ENCODE data around the gene MTMR6.

Gene MTMR6

GRCh38 chr13:25281193-25281934 lies 5.9 kb downstream of the MTMR6 start:
- DNase-seq (ENCODE audit: low read depth) = no peak
- no peak overlapping the region for H3K4me3 ChIP-seq (ENCODE audit: low read depth, low read length)

- no peak for DNase-seq (ENCODE audit: low read depth)
- no peak overlapping the region for H3K4me3 ChIP-seq (ENCODE audit: low read depth, low read length)
These were observed 6.9 kb downstream of the MTMR6 start for GRCh38 chr13:25280396-25280795.

DNA sequence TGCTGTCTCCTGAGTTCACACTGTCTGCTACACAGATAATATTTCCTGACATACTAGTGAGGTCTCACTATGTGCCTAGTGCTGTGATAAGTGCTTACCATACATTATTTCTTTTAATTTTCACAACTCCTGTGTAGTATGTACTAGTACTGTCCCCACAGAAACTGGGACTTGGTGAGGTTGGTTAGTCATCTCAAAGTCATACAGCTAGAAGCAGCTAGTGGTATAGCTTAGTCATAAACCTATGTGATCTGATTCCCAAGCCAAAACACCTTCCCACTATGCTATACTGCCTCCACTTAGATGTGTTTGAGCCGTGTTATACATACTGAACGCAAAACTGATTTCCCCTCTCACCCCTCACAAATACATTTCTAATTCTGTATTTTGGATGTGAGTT lies 10.5 kb downstream of the MTMR6 start:
- DNase-seq (ENCODE audit: low read depth) = no peak
- H3K4me3 ChIP-seq (ENCODE audit: low read depth, low read length) = no peak overlapping the region

GRCh38 chr13:25268561-25268960 lies 18.7 kb downstream of the MTMR6 start:
- H3K4me3 ChIP-seq (ENCODE audit: low read depth, low read length) = no peak overlapping the region

DNA sequence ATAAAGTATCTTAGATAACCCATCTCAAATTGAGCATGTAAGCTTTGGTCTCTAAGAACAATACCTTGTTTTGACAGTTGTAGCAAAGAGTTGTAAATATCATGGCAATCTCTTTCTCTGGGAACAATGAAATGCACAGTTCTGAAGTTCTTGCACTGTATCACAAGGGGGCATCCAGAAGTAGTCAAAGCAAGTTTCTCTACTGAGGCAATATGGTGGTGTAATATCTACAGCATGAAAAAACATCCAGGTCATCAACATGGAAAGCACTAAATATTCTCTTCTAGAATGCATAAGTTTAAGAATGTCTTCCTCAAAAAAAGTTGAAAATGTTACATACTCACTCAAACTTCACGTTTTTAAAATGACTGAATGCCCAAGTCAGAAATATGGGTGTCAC lies 19.6 kb downstream of the MTMR6 start:
- H3K4me3 ChIP-seq (ENCODE audit: low read depth, low read length) = no peak overlapping the region
- no peak for DNase-seq (ENCODE audit: low read depth)

More at GRCh38 chr13:25268561-25268960, 18.7 kb downstream of the MTMR6 start:
- DNase-seq (ENCODE audit: low read depth) = no peak

- no peak for DNase-seq (ENCODE audit: low read depth)
- H3K4me3 ChIP-seq (ENCODE audit: low read depth, low read length) = no peak overlapping the region
These were observed 20.6 kb downstream of the MTMR6 start for GRCh38 chr13:25266706-25267105.

- DNase-seq (ENCODE audit: low read depth) = no peak
These were observed 25.0 kb downstream of the MTMR6 start for GRCh38 chr13:25262261-25262660.

GRCh38 chr13:25253702-25254101 lies 33.6 kb downstream of the MTMR6 start:
- no peak overlapping the region for H3K4me3 ChIP-seq (ENCODE audit: low read depth, low read length)
- DNase-seq (ENCODE audit: low read depth) = no peak

More at GRCh38 chr13:25262261-25262660, 25.0 kb downstream of the MTMR6 start:
- H3K4me3 ChIP-seq (ENCODE audit: low read depth, low read length) = no peak overlapping the region

GRCh38 chr13:25252752-25253151 lies 34.5 kb downstream of the MTMR6 start:
- H3K4me3 ChIP-seq (ENCODE audit: low read depth, low read length) = no peak overlapping the region
- DNase-seq (ENCODE audit: low read depth) = no peak

DNA sequence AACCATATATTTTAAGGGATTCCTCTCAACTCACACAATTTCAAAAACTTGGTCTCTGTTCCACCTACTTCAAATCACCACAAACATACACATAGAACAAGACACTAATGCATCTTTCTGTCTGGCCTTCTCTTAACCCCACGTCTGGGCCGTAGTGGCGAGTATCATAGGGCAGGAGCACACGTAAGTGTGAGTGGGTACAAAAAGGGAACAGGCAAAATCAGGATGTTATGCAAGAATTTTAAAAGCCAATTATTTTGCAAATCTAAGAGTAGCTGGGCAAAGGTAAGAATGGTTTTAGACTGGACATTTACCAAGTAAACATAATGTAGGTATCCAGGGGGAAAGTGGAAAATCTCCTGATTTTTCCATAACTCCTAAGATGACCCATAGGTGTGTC lies 35.1 kb downstream of the MTMR6 start:
- H3K4me3 ChIP-seq (ENCODE audit: low read depth, low read length) = no peak overlapping the region
- no peak for DNase-seq (ENCODE audit: low read depth)

DNA sequence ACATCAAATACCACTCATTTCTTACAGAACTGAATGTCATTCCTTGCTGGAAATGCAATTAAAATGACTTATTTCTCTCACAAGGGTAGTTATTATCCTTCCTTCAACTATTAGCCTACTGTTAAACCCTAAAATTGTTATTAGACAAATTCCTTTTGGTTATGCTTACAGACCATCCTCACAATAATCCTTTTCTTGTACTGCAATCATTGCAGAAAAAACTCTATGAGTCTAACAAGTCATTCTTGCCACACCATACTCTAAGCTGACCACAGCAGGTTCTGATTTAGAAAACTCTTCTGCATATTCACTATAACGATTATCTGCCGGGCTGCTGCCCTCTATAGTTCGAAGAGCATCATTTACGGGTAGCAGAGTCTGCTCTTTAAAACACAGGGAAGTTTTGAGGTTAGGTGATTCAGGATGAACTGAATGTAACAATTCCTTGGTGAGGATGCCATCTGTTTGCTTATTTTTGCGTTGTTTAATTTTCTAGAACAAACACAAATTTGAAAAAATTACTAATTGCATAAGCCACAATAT lies 38.2 kb downstream of the MTMR6 start:
- DNase-seq (ENCODE audit: low read depth) = peak; percentile 8
- no peak overlapping the region for H3K4me3 ChIP-seq (ENCODE audit: low read depth, low read length)

- no peak for DNase-seq (ENCODE audit: low read depth)
- no peak overlapping the region for H3K4me3 ChIP-seq (ENCODE audit: low read depth, low read length)
These were observed 39.2 kb downstream of the MTMR6 start for GRCh38 chr13:25248071-25248470.

GRCh38 chr13:25247360-25247759 lies 39.9 kb downstream of the MTMR6 start:
- no peak overlapping the region for H3K4me3 ChIP-seq (ENCODE audit: low read depth, low read length)
- DNase-seq (ENCODE audit: low read depth) = no peak

- H3K4me3 ChIP-seq (ENCODE audit: low read depth, low read length) = no peak overlapping the region
- DNase-seq (ENCODE audit: low read depth) = no peak
These were observed 43.2 kb downstream of the MTMR6 start for GRCh38 chr13:25244123-25244522.

- no peak overlapping the region for H3K4me3 ChIP-seq (ENCODE audit: low read depth, low read length)
- no peak for DNase-seq (ENCODE audit: low read depth)
These were observed 44.3 kb downstream of the MTMR6 start for GRCh38 chr13:25242956-25243355.

DNA sequence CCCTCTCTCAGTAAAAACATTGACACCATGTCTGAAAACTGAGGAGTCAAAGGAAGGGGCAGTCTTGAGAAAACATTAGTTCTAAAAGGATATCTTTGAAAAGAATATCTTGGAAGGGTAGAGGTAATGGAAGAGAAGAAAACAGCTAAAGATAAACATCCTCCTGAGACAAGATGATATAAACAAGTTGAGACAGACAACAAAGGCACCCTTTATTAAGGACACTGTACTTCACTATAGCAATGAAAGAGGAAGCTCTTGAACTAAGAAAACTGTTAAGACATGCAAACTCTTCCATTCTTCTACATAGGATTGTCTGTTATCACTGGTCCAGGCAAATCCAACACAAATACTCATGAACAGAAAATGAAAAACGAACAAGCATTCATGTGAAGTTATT lies 46.3 kb downstream of the MTMR6 start:
- no peak for DNase-seq (ENCODE audit: low read depth)
- H3K4me3 ChIP-seq (ENCODE audit: low read depth, low read length) = no peak overlapping the region

- no peak for DNase-seq (ENCODE audit: low read depth)
- H3K4me3 ChIP-seq (ENCODE audit: low read depth, low read length) = no peak overlapping the region
These were observed 50.2 kb downstream of the MTMR6 start for GRCh38 chr13:25237083-25237482.

- H3K4me3 ChIP-seq (ENCODE audit: low read depth, low read length) = no peak overlapping the region
- DNase-seq (ENCODE audit: low read depth) = no peak
These were observed 53.4 kb downstream of the MTMR6 start for GRCh38 chr13:25233861-25234260.

DNA sequence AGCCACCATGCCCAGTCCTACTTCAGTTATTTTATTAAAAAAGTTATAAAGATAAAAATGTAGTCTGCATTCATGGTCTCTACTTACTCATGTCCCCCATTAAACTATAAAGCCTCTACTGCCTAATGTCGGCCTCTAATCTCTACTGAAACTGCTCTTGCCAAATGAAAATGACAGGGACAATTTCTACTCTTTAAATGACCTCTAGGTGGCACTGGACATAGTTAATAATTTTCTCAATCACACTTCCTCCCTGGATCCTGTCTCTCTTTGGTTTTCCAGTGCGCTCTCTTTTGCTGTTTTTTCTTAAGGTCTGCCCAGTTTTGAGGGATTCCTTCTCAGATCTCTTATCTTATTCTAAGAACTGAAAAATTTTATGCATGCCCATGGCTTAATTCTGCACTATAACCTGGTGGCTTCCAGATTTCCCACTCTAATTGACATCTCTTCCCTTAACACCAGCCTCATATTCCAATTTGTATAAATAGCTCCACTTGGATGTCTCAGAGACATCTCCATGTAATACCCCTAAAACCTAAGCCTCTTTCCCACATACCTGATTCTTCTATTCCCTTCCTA lies 54.3 kb downstream of the MTMR6 start:
- H3K4me3 ChIP-seq (ENCODE audit: low read depth, low read length) = no peak overlapping the region
- no peak for DNase-seq (ENCODE audit: low read depth)

DNA sequence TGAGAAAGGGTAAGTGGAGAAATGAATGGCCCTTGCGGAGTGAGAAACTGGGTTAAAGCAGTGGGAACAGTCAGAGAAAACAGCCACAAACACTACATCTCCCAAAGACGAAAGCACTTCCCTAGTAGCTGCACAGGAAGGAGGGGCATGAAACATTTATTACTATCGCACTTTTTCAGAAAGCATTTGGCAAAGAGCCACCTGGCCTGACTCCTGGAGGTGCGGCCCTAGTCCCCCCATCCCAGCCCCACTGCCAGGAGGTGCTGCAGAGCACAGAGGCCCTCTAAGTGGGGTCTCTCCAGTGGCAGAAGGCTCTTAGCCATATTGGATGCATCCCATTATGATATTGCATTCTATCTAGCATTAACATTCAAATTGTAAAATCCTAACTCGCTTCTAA lies 55.8 kb downstream of the MTMR6 start:
- DNase-seq (ENCODE audit: low read depth) = no peak
- H3K4me3 ChIP-seq (ENCODE audit: low read depth, low read length) = no peak overlapping the region

DNA sequence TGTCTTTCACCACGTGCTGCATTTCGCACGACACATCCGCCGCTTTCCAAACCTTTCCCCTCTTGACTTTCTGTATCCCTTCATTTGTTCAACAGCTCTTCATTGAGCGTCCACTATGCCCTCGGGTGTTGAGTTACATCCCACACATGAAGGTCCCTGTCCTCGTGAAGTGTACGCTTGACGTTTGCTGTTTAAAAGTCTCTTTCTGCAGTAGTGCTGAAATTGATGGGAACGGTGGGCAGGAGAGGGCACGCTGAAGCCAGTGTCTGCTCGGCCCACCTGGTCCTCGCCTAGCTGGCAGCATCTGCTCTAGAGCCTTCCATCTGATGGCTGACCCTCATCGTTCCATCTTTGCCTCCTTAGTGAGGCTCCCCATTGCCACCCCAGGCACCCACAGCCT lies 59.6 kb downstream of the MTMR6 start:
- H3K4me3 ChIP-seq (ENCODE audit: low read depth, low read length) = no peak overlapping the region
- DNase-seq (ENCODE audit: low read depth) = no peak
